ENCODE data around the gene CTNNA3. TPM values are rescaled to one million over a fixed set of nuclear protein-coding genes. Genes with fewer than 3 reads are reported as not detected.

CTNNA3 gene
- total RNA-seq, 1 experiment from 2014 or later: not detected

DNA sequence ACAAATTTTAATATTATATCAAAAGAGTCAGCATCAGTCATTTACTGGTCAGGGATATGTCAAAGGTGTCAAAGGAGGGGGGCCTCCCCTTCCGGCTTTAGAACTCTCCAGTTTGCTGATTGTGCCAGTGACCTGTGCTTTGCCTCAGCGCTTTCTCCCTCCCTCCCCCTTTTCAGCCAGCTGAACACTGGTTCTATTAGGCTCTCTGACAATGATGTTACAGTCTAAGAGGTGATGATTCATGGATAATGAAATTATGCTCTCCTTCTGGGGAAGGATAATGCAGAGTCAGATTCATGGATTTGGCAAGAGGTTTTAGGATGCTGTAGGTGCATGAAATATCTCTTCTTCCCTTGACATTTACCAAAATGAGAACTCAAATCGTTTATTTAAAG is 764.0 kb downstream of the CTNNA3 start:
- no peak for DNase-seq (ENCODE audit: low spot score)

DNA sequence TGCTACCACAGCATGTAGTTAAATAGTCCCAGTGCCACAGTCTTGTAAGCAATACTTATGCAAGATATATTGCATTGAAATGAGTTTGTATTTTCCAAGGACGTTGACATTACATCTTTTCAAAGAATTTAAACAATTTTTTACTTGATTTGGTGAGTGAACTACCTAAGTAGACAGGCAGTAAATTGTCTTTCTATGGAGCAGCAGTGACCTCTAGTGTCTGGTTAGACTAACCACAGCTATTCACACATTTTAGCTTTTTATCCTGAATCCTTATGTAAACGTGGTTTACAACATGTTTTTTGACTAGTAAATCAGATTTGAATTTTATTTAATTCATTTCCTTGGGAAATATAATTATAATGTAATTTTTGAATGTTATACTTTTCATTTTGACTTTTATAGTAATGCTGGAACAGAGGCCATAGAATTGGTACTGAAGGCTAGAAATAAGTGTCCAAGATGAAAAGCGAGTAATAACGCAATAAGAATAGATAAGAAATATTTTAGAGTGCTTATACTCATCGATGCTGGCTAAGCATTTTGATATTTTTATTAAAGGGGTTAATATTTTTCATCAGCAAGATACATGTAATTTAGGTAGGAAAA is 764.6 kb downstream of the CTNNA3 start:
- DNase-seq (ENCODE audit: low spot score): peak; percentile 59

GRCh38 chr10:66929375-66929774 is 766.6 kb downstream of the CTNNA3 start:
- no peak for DNase-seq (ENCODE audit: low spot score)

GRCh38 chr10:66928776-66929175 is 767.2 kb downstream of the CTNNA3 start:
- DNase-seq (ENCODE audit: low spot score): no peak

DNA sequence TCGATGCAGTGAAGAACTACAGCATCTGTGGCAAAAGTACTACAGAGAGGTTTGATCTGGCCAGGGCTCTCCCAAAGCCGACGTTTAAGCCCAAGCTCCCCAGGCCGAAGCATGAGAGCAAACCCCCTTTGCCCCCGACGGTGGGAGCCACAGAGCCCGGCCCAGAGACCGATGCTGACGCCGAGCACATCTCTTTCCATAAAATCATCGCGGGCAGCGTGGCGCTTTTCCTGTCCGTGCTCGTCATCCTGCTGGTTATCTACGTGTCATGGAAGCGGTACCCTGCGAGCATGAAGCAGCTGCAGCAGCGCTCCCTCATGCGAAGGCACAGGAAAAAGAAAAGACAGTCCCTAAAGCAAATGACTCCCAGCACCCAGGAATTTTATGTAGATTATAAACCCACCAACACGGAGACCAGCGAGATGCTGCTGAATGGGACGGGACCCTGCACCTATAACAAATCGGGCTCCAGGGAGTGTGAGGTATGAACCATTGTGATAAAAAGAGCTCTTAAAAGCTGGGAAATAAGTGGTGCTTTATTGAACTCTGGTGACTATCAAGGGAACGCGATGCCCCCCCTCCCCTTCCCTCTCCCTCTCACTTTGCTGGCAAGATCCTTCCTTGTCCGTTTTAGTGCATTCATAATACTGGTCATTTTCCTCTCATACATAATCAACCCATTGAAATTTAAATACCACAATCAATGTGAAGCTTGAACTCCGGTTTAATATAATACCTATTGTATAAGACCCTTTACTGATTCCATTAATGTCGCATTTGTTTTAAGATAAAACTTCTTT is 767.8 kb downstream of the CTNNA3 start:
- DNase-seq (ENCODE audit: low spot score): no peak

DNA sequence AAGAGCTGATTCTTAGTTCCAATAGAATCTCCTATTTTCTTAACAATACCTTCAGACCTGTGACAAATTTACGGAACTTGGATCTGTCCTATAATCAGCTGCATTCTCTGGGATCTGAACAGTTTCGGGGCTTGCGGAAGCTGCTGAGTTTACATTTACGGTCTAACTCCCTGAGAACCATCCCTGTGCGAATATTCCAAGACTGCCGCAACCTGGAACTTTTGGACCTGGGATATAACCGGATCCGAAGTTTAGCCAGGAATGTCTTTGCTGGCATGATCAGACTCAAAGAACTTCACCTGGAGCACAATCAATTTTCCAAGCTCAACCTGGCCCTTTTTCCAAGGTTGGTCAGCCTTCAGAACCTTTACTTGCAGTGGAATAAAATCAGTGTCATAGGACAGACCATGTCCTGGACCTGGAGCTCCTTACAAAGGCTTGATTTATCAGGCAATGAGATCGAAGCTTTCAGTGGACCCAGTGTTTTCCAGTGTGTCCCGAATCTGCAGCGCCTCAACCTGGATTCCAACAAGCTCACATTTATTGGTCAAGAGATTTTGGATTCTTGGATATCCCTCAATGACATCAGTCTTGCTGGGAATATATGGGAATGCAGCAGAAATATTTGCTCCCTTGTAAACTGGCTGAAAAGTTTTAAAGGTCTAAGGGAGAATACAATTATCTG is 768.6 kb downstream of the CTNNA3 start:
- no peak for DNase-seq (ENCODE audit: low spot score)

- no peak for DNase-seq (ENCODE audit: low spot score)
Measured at GRCh38 chr10:66926841-66927240, 769.2 kb downstream of the CTNNA3 start.

DNA sequence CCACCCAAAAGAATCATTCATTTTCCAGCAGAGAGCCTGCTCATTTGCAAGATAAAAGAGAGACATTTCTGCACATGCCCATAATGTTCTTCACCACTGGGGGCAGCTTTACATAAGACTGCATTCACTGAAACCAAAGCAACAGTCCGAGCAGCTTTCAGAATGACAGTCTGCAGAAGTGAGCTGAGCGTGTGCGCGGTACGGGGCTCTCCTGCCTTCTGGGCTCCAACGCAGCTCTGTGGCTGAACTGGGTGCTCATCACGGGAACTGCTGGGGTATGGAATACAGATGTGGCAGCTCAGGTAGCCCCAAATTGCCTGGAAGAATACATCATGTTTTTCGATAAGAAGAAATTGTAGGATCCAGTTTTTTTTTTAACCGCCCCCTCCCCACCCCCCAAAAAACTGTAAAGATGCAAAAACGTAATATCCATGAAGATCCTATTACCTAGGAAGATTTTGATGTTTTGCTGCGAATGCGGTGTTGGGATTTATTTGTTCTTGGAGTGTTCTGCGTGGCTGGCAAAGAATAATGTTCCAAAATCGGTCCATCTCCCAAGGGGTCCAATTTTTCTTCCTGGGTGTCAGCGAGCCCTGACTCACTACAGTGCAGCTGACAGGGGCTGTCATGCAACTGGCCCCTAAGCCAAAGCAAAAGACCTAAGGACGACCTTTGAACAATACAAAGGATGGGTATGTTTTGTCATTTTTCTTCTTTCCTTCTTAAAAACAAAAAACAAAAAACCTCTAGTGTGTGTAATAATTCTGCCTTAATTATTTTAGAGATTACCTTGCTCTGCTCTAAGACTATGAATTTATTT is 769.9 kb downstream of the CTNNA3 start, which contains the start of gene LRRTM3:
Gene LRRTM3 (plus strand): TSS at position 141 of the 820 bp plus-strand sequence.
- DNase-seq (ENCODE audit: low spot score): peak; percentile 79

DNA sequence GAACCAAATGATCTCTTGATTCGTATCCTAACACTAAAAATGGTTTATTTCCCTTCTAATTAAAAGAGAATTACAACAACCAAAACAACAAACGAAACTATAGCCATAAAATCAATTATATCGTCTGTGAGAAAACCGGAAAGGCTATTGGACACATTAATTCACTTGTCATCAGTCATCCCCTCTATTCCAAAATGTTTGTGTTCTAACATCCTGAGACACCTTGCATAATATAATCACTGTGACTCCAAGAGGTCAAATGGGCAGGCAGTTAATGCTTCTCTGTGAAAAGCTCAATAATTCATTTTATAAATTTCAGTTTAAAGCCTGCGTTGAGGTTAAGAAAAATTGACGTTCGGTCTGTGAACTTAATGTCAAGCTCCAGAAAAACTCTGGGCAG is 770.6 kb downstream of the CTNNA3 start:
- no peak for DNase-seq (ENCODE audit: low spot score)

- no peak for DNase-seq (ENCODE audit: low spot score)
Measured at GRCh38 chr10:66924674-66925345, 771.2 kb downstream of the CTNNA3 start.

DNA sequence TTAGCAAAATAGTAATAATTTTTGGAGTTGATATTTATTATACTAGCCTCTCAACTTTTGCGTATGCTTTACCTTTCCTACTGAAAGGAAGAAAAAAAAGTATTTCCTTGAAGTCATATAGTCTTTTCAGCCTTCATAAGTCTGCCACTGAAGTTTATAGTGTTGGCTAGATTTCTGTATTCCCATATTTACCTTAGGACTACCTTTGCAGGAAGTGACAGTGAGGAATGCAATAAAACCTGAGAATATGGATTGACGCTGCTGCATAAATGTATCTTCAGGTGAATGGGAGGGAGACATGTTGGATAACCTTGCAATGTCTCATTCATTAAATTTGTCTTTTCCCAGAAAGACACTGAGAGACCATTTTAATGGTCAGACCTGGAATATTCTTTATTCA is 776.7 kb downstream of the CTNNA3 start:
- DNase-seq (ENCODE audit: low spot score): no peak

DNA sequence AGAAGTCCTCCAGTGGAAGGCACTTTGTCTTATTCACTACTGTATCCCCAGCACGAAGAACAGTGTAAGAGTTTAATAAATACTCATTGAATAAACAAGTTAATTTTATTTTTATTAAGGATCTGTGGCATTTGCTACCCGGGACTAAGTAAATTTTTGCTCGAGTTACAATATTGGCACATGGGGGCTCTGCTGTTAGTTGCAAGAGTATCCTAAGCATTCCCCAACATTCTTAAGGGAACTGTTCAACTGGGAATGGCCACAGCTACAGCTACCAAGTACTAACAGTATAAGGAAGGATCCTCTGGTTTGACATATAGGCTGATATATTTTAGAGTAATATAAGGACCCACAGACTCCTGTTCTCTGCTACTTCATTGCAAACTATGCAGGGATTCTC is 778.9 kb downstream of the CTNNA3 start:
- DNase-seq (ENCODE audit: low spot score): peak; percentile 16

GRCh38 chr10:66916030-66916429 is 780.0 kb downstream of the CTNNA3 start:
- DNase-seq (ENCODE audit: low spot score): no peak

- peak; percentile 11 for DNase-seq (ENCODE audit: low spot score)
Measured at GRCh38 chr10:66910671-66911070, 785.3 kb downstream of the CTNNA3 start.

DNA sequence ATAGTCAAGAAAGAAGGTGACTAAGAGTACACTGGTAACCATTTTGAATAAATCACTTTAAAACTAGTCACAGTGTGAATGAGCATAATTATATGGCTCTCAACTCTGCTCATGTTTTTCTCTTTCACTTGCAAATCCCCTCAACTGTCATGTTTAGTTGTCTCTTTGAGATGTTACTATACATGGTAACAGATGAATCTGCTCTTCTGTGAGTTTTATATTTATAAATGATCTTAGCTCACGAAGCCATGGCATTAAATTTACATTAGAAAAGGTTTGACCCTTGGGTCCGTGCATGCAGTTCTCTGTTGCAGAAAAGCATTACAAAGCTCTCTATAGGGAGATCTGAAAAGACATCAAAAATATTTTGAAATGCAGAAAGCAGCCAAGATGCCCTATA is 803.1 kb downstream of the CTNNA3 start:
- no peak for DNase-seq (ENCODE audit: low spot score)

- no peak for DNase-seq (ENCODE audit: low spot score)
Measured at GRCh38 chr10:66888237-66888636, 807.8 kb downstream of the CTNNA3 start.

GRCh38 chr10:66886848-66887247 is 809.1 kb downstream of the CTNNA3 start:
- DNase-seq (ENCODE audit: low spot score): no peak

DNA sequence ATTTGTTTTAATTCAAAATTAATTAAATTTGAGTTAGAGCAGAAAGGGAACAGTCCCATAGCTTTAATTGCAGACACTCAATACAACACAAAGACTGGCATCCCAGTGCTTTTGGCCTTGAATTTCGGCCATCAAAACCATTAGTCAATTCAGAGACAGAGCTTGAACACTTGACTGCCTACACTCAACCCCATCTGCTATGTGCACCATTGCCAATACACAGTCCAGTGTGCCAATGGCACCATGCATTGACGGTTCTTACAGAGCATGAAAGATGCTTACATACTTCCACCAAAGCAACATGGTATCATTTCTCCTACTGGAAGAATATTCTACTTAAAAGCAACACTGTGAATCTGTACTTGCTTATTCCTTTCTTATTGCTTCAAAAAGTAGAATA is 813.7 kb downstream of the CTNNA3 start:
- no peak for DNase-seq (ENCODE audit: low spot score)

- DNase-seq (ENCODE audit: low spot score): no peak
Measured at GRCh38 chr10:66881814-66882213, 814.2 kb downstream of the CTNNA3 start.

DNA sequence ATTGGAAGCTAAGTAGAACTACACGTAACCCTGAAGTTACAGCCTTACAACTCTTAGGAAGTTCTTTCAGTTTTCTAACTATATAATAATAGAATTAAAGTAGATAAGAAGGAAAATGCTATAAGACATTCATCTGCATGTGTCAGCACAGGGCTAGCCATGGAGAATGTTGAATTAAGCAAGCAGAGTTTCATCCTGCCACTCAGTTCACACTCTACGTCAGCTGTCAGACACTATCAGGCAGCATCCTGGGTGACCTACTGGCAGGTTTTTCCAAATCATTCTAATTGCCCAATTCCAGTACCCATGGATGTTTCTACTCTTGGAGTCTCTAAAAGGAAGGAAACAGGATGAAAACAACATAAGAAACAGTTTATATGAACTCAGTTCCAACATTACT is 815.2 kb downstream of the CTNNA3 start:
- DNase-seq (ENCODE audit: low spot score): no peak

DNA sequence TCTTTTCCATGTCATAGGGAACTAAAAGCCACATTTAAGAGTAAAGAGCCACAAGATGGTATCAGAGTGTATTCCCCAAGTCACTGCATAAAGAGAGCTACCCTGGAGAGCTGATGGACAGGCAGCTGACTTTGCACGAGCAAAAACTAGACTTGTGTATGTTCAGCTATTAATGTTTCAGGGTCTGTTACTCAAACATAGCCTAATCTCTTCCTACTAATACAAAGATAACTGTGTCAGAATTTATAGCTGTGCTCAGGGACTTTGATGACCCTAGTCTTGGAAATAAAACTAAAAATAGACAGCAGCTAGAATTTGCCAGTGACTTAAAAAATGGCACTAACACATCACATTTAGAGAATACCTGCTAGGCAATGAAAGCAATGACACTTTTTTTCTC is 815.7 kb downstream of the CTNNA3 start:
- no peak for DNase-seq (ENCODE audit: low spot score)
